WTC11 (cell line): Measurements from ENCODE around the gene SLC9A9.

Experiments used
- CTCF ChIP-seq: fragments of 200-600 bp; IDR thresholded peaks from 2 replicates; pipeline ENCODE4 v1.8.0; 2022; ENCODE audit warnings: antibody characterized with exemption
- MAX ChIP-seq: sonication (generic); formaldehyde crosslinking; IDR thresholded peaks from 2 replicates; pipeline ENCODE4 v1.8.0; 2022; ENCODE audit warnings: mild to moderate bottlenecking, missing genetic modification reagents
- ZBTB43 ChIP-seq: sonication (generic); formaldehyde crosslinking; IDR thresholded peaks from 2 replicates; pipeline ENCODE4 v1.8.1; 2023; ENCODE audit warnings: mild to moderate bottlenecking, missing genetic modification reagents
- ZNF121 ChIP-seq: sonication (generic); formaldehyde crosslinking; IDR thresholded peaks from 2 replicates; pipeline ENCODE4 v1.8.0; 2023; ENCODE audit warnings: missing genetic modification reagents
- ZNF425 ChIP-seq: fragments of 250-450 bp; sonication (Bioruptor Pico); conservative IDR thresholded peaks from 2 replicates; pipeline ENCODE4 v1.9.0; 2021; ENCODE audit warnings: mild to moderate bottlenecking

- TF ChIP-seq CTCF (no peak), MAX (no peak), ZNF121 (CRISPR knock-in tag) (no peak), ZBTB43 (CRISPR knock-in tag) (no peak), ZNF425 (CRISPR knock-in tag) (no peak)
These were observed 18.2 kb downstream of the SLC9A9 start for GRCh38 chr3:143830063-143830462.
